Measurements from ENCODE around the gene SETD1A.

Gene SETD1A

GRCh38 chr16:31032736-31033708 lies 75.5 kb downstream of the SETD1A start, which contains the start of gene STX4:
Gene STX4, plus strand, starts transcription at chr16:31033558. Its CDS starts 248 bp downstream, at chr16:31033806.
- DNase-seq (ENCODE audit: low read depth): peak; percentile 98
- TF ChIP-seq CTCF (conservative IDR thresholded peaks at IDR 0.05; ENCODE audit: low read depth, low read length): peak; percentile 5
- H3K4me3 ChIP-seq (ENCODE audit: low read depth, low read length): peak within 1 kb of the TSS; percentile 100

- no peak for TF ChIP-seq CTCF (conservative IDR thresholded peaks at IDR 0.05; ENCODE audit: low read depth, low read length)
- DNase-seq (ENCODE audit: low read depth): peak; percentile 85
- peak overlapping the region; percentile 100 for H3K4me3 ChIP-seq (ENCODE audit: low read depth, low read length)
Observed at GRCh38 chr16:31033709-31034492, 76.3 kb downstream of the SETD1A start.

Measured in choroid plexus epithelial cell (primary cell).